SKM-1 (cell line): Measurements from ENCODE around the gene NADSYN1.

Experiments
- DNase-seq: peaks from one replicate; lab custom pipeline; 2025; ENCODE audit not compliant: unreplicated experiment; lab: John Stamatoyannopoulos, UW

NADSYN1 gene

GRCh38 chr11:71542879-71543777 is 90.1 kb downstream of the NADSYN1 start:
- DNase-seq, result no peak

DNA sequence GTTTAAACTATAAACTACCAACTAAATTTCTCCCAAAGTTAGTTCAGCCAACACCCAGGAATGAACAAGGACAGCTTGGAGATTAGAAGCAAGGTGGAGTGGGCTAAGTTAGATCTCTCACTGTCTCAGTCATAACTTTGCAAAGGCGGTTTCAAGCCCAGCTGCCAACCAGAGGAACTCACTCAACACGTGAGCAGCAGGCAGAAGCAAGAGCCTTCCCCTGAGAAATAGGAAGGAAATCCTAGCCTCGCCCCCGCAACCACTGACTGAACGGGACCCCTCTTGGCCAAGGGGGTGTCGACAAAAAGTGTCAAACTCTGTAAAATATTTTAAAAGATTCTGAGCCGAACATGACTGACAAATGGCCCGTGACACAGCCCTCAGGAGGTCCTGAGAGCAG is 90.9 kb downstream of the NADSYN1 start:
- DNase-seq, result no peak

DNA sequence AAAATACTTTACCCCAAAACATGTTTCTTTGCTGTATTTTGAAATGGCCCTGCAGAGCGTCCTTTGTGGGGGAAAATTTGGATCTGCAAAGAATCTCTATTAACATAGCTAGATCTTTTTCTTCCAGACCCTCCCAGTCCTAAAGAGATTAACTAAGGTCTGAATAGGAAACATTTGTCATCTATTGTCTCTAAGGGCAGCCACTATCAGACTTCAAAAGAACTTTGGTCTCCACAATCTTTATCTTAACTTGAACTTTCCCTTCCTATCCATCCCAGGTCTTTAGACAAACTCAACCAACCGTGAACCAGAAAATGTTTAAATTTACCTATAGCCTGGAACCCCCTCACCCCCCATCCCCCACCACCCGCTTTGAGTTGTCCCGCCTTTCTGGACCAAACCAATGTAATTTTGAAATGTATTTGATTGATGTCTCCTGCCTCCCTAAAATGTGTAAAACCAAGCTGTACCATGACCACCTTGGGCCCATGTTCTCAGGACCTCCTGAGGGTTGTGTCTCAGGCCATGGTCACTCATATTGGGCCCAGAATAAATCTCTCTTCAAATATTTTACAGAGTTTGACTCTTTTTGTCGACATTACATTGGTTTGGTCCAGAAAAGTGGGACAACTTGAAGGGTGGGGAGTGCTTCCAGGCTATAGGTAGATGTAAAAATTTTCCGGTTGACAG is 91.7 kb downstream of the NADSYN1 start:
- no peak for DNase-seq

DNA sequence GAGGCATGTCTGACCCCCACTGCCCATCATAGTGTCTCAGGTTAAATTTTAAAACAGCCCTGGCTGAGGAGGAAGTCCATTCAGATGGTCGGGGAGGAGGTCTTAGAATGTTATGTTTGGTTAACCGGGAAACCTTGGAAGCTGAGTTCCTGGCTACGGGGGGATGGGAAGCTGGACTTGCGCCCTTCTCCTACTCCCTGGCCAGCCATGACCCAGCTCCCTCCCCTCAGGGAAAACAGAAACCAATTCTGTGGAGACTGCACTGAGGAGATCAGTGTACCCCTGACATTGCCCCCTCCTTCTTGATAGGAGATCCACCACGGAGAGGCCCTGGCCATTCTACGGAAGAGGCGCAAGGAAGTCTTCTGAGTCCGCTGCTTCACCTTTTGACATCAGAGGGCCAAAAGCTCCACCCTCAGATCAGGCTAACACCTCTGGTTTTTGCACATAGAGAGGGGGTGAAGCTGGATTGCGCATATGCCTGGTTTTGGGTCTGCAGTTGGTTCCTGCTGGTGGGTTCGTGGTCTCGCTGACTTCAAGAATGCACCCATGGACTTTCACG is 92.5 kb downstream of the NADSYN1 start:
- DNase-seq, result no peak

- DNase-seq, result no peak
Observed at GRCh38 chr11:71548120-71548519, 95.1 kb downstream of the NADSYN1 start, which contains the start of gene KRTAP5-9. KRTAP5-9 (plus strand) TSS chr11:71548420; CDS start chr11:71548658, 238 bp downstream.

DNA sequence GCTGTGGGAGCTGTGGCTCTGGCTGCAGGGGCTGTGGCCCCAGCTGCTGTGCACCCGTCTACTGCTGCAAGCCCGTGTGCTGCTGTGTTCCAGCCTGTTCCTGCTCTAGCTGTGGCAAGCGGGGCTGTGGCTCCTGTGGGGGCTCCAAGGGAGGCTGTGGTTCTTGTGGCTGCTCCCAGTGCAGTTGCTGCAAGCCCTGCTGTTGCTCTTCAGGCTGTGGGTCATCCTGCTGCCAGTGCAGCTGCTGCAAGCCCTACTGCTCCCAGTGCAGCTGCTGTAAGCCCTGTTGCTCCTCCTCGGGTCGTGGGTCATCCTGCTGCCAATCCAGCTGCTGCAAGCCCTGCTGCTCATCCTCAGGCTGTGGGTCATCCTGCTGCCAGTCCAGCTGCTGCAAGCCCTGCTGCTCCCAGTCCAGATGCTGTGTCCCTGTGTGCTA is 95.7 kb downstream of the NADSYN1 start:
- no peak for DNase-seq
